ENCODE measurements around the gene ZFAND2B.

ZFAND2B gene, protein sequence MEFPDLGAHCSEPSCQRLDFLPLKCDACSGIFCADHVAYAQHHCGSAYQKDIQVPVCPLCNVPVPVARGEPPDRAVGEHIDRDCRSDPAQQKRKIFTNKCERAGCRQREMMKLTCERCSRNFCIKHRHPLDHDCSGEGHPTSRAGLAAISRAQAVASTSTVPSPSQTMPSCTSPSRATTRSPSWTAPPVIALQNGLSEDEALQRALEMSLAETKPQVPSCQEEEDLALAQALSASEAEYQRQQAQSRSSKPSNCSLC

DNA sequence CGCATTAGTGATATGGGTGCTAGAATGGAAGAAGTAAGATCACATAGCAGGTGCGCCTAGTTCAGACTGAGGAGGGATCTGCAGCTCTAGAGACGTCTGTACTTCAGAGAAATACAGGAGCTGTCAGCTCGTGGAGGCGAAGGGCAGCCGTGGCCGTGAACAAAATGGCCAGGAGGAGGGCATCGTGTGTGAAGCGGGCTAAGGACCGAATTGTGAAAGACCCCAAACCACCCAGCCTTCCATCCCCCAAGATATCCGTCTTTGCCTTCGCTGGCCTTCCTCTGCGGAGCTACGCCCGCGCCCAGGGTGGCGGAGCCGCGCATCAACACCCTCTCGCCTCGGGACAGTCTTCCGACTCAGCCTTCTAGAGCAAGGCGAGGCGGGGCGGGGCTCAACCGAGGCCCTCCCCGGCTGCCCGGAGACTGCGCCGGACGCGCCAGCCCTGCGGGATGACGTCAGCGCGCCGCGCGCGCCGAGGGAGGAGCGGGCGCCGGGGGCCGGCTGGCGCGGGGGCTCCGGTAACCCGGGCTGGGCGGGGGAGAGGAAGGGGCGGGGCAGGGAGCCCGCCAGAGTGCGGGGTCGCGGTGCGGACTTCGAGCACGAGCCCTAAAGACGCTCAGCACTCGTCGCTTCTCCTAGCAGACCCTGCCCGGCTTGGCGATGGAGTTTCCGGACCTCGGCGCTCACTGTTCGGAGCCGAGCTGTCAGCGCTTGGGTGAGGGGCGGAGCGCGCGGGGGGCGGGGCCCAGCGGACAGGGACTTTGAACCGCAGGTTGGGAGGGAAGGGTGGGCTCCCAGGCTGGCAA lies at the start of gene ZFAND2B:
TSS of gene ZFAND2B (plus strand) at position 455 of the 806 bp plus-strand sequence. CDS start at position 661, 206 bp downstream.
- no peaks in the 10 kb centered on the region for H4K20me1 ChIP-seq (ENCODE audit: low read depth, low read length)
- H3K9ac ChIP-seq (ENCODE audit: low read length): peak within 1 kb of the TSS; percentile 68
- H3K4me3 ChIP-seq (ENCODE audit: insufficient read depth, low read length, poor library complexity, severe bottlenecking): peak within 1 kb of the TSS; percentile 60
- TF ChIP-seq, protein P1, sequence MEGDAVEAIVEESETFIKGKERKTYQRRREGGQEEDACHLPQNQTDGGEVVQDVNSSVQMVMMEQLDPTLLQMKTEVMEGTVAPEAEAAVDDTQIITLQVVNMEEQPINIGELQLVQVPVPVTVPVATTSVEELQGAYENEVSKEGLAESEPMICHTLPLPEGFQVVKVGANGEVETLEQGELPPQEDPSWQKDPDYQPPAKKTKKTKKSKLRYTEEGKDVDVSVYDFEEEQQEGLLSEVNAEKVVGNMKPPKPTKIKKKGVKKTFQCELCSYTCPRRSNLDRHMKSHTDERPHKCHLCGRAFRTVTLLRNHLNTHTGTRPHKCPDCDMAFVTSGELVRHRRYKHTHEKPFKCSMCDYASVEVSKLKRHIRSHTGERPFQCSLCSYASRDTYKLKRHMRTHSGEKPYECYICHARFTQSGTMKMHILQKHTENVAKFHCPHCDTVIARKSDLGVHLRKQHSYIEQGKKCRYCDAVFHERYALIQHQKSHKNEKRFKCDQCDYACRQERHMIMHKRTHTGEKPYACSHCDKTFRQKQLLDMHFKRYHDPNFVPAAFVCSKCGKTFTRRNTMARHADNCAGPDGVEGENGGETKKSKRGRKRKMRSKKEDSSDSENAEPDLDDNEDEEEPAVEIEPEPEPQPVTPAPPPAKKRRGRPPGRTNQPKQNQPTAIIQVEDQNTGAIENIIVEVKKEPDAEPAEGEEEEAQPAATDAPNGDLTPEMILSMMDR (IDR thresholded peaks at IDR 0.05; ENCODE audit: insufficient read depth, low read length, poor library complexity, severe bottlenecking): no peak
- no peak for TF ChIP-seq EZH2phosphoT487 (conservative IDR thresholded peaks at IDR 0.05; ENCODE audit: low read length)
- H3F3A ChIP-seq (ENCODE audit: insufficient read depth): no peaks in the 10 kb centered on the region
- no peaks in the 10 kb centered on the region for H3K27me3 ChIP-seq (ENCODE audit: low read length)
- H3K9me3 ChIP-seq (ENCODE audit: insufficient read depth, low read length): no peaks in the 10 kb centered on the region
- no peaks in the 10 kb centered on the region for H3K9me2 ChIP-seq (replicated peaks; ENCODE audit: insufficient read depth, low read length)
- H2AFZ ChIP-seq (ENCODE audit: low read depth, low read length, severe bottlenecking): peak within 1 kb of the TSS; percentile 82
- H3K79me2 ChIP-seq (ENCODE audit: insufficient read depth, low read length): no peaks in the 10 kb centered on the region
- peak within 1 kb of the TSS; percentile 79 for H3K4me2 ChIP-seq (ENCODE audit: low read depth, low read length, poor library complexity, severe bottlenecking)
- H3K36me3 ChIP-seq (ENCODE audit: low read length): no peaks in the 10 kb centered on the region
- H3K27ac ChIP-seq (ENCODE audit: low read depth, low read length): peak within 1 kb of the TSS; percentile 73

DNA sequence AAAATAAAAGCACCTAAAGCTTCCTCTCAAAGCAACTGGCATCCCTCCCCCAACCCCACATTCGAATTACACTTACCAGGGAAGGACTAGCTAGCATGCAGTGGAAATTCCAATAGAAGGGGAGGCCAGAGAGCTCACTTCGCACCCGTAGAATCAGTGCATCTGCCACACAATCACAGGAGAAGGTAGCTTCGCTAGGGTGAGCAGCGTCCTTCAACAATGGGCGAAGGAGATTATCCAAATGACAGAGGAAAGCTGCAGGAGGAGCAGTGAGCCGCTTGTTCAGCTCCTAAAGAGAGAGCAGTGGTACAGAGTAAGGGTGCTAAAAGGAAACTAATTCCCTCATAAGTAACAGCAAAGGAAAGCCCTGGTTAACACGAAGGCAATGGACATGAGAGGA lies 49.2 kb upstream of the ZFAND2B start:
- Histone ChIP-seq H3K27ac (ENCODE audit: low read depth, low read length) (no peak overlapping the region), H3K79me2 (ENCODE audit: insufficient read depth, low read length) (no peaks in the 10 kb centered on the region), H3K36me3 (ENCODE audit: low read length) (no peaks in the 10 kb centered on the region), H3K4me2 (ENCODE audit: low read depth, low read length, poor library complexity, severe bottlenecking) (no peak overlapping the region), H3K27me3 (ENCODE audit: low read length) (no peaks in the 10 kb centered on the region), H2AFZ (ENCODE audit: low read depth, low read length, severe bottlenecking) (no peak overlapping the region), H3K9me2 (replicated peaks; ENCODE audit: insufficient read depth, low read length) (no peaks in the 10 kb centered on the region), H3K4me3 (ENCODE audit: insufficient read depth, low read length, poor library complexity, severe bottlenecking) (no peak overlapping the region), H3F3A (ENCODE audit: insufficient read depth) (peaks cover 3% of the 10 kb centered on the region; the same call in 1 of the 2 replicates), H3K9ac (ENCODE audit: low read length) (no peak overlapping the region), H4K20me1 (ENCODE audit: low read depth, low read length) (no peaks in the 10 kb centered on the region), H3K9me3 (ENCODE audit: insufficient read depth, low read length) (no peaks in the 10 kb centered on the region)
- TF ChIP-seq, protein P1 (IDR thresholded peaks at IDR 0.05; ENCODE audit: insufficient read depth, low read length, poor library complexity, severe bottlenecking): no peak
- TF ChIP-seq EZH2phosphoT487 (conservative IDR thresholded peaks at IDR 0.05; ENCODE audit: low read length): no peak

DNA sequence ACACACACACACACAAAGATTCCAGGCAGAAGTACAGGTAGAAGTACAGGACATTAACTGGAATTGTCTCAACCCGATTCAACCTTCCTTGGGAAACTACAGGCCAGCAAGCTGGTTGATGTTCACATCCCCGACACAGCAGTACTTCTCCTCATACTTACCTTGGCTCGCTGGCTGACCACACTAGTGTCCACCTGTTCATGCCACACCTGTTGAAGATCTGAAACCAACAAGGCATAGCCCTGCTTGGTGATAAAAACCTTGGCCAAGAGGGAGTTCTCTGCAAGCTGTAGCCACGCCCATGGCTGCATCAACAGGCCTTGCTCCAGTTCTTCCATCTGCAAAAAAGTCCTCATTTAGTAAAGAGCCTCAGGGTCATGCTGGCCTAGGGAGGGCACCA lies 48.6 kb upstream of the ZFAND2B start:
- Histone ChIP-seq H3K79me2 (ENCODE audit: insufficient read depth, low read length) (no peaks in the 10 kb centered on the region), H4K20me1 (ENCODE audit: low read depth, low read length) (no peaks in the 10 kb centered on the region), H3F3A (ENCODE audit: insufficient read depth) (peaks cover 3% of the 10 kb centered on the region; the same call in 1 of the 2 replicates), H3K9ac (ENCODE audit: low read length) (no peak overlapping the region), H3K9me2 (replicated peaks; ENCODE audit: insufficient read depth, low read length) (no peaks in the 10 kb centered on the region), H3K27me3 (ENCODE audit: low read length) (no peaks in the 10 kb centered on the region), H3K27ac (ENCODE audit: low read depth, low read length) (no peak overlapping the region), H2AFZ (ENCODE audit: low read depth, low read length, severe bottlenecking) (no peak overlapping the region), H3K36me3 (ENCODE audit: low read length) (no peaks in the 10 kb centered on the region), H3K9me3 (ENCODE audit: insufficient read depth, low read length) (no peaks in the 10 kb centered on the region), H3K4me2 (ENCODE audit: low read depth, low read length, poor library complexity, severe bottlenecking) (no peak overlapping the region), H3K4me3 (ENCODE audit: insufficient read depth, low read length, poor library complexity, severe bottlenecking) (no peak overlapping the region)
- TF ChIP-seq EZH2phosphoT487 (conservative IDR thresholded peaks at IDR 0.05; ENCODE audit: low read length): no peak
- TF ChIP-seq, protein P1 (IDR thresholded peaks at IDR 0.05; ENCODE audit: insufficient read depth, low read length, poor library complexity, severe bottlenecking): no peak

Measured in SU-DHL-6 (cell line).